Right renal cortex interstitium (tissue), 3 donors: ENCODE data around the gene C1QTNF1. TPM values are rescaled to one million over a fixed set of nuclear protein-coding genes. Genes with fewer than 3 reads are reported as not detected.

Experiments
- DNase-seq, 3 donors: peaks; one replicate each; pipeline ENCODE4 v3.0.0-alpha.2; 2013; ENCODE audit warnings: low read depth in 3 of 3, low spot score in 2 of 3
- polyA plus RNA-seq, 3 donors: library from polyadenylated mRNA; unstranded; fragments of 120-200 nt; gene quantifications; one replicate each; pipeline ENCODE4 v1.2.1, GENCODE V29; 2013; ENCODE audit not compliant: insufficient read length in 3 of 3

Gene C1QTNF1
- polyA plus RNA-seq, 3 donors = 1.5 to 2.7 (median 2.5) TPM

- no peak for DNase-seq
Observed at GRCh38 chr17:79050551-79050950, 26.6 kb downstream of the C1QTNF1 start.

DNA sequence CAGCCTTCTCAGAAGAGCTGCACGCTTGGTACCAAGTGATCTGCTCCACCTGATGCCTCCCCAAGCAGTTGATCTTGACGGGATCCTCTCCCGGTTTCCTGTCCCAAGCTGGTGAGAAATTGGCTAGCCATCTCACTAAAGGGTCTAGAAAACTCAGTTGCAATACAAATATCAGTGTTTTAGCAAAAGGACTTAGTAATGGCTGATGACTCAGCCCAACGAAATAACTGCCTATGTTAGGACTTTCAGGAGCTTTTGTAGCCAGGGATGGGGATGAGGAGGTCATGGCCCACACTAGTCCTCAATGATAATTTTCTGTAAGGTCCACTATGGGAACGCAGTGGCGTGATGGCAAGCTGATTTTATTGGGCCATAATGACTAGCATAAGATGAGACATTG, 27.3 kb downstream of the C1QTNF1 start:
- DNase-seq = no peak

GRCh38 chr17:79052131-79052530, 28.2 kb downstream of the C1QTNF1 start:
- DNase-seq = no peak

DNA sequence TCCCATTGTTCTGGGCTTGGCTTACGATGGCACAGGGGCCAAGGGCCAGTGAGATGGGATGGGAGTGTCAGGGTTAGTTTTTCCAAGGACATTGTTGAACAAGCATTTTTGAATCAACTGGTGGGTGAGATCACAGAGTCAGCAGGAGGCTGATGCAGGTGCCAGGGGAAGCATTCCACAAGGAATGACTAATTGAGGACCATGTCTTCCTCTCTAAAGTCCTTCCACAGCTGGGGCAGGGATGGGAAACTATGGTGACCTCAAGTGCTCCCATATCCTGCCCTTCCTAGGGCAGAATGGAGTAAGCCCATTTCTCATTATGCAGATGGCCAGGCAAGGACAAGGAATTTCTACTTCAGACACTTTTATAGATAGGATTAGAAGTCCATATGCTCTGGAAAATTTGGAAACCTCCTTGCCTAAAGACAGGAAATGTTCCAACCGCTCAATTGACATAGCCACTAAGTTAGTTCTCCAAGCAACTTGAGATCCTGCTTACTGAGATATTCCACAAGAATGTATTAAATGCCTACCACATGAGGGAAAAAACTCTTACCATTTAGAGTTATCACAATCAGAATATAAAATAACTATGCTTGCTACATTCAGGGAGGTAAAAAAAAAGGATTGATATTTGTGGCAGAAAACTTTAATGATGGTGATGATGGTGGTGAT, 29.4 kb downstream of the C1QTNF1 start:
- DNase-seq = no peak

DNA sequence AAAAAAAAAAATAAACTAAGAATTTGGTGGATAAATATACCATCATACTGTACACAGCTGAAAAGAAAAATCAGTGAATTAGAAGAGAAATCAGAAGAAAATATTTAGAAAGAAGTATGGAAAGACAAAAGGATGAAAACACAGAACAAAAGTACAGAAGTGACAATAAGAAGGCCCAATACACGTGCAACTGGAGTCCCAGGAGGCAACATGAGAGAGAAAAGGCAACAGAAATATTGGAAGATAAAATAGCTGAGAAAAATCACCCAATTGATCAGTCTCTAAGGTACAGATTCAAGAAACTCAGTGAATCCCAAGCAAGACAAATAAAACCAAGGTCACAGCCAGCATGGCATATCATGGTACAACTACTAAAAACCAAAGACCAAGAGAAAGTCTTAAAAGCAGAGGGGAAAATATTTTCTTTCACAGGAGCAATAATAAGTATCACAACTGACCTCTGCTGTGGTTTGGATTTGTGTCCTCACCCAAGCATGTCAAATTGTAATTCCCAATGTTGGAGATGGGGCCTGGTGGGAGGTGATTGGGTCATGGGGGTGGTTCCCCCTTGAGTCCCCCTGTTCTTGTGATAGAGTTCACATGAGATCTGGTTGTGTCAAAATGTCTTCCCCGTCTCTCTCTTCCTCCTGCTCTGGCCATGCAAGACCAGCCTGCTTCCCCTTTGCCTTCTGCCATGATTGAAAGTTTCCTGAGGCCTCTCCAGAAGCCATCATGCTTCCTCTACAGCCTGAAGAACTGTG, 30.4 kb downstream of the C1QTNF1 start:
- no peak for DNase-seq

DNA sequence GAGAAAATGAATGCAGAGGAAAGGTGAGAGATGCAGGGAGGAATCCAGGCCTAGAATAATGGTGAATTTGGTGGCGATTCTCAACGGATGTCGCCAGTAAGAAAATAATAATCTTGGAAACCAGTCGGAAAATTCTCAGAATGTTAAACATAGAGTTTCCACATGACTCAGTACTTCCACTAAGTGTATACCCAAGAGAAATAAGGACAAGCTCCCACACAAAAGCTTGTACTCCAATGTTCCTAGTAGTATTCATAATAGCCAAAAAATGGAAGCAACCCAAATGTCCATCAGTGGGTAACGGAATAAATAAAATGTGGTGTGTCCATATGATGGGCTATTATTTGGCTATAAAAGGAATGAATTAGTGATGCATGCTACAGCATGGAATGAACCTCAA, 31.2 kb downstream of the C1QTNF1 start:
- DNase-seq = no peak

- no peak for DNase-seq
Observed at GRCh38 chr17:79057737-79058385, 33.9 kb downstream of the C1QTNF1 start.

- DNase-seq = no peak
Observed at GRCh38 chr17:79062691-79063090, 38.7 kb downstream of the C1QTNF1 start.

GRCh38 chr17:79064026-79064425, 40.1 kb downstream of the C1QTNF1 start:
- no peak for DNase-seq

GRCh38 chr17:79065105-79065670, 41.2 kb downstream of the C1QTNF1 start:
- no peak for DNase-seq

DNA sequence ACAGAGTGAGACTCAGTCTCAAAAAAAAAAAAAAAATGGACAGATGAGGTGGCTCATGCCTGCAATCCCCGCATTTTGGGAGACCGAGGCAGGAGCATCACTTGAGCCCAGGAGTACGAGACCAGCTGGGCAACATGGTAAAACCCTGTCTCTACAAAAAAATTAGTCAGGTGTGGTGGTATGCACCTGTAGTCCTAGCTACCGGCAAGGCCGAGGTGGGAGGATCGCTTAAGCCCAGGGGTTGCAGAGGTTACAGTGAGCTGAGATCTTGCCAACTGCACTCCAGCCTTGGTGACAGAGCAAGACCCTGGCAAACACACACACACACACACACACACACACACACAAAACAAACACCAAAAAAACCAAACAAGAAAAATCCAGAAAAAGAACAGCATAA, 43.0 kb downstream of the C1QTNF1 start:
- no peak for DNase-seq

DNA sequence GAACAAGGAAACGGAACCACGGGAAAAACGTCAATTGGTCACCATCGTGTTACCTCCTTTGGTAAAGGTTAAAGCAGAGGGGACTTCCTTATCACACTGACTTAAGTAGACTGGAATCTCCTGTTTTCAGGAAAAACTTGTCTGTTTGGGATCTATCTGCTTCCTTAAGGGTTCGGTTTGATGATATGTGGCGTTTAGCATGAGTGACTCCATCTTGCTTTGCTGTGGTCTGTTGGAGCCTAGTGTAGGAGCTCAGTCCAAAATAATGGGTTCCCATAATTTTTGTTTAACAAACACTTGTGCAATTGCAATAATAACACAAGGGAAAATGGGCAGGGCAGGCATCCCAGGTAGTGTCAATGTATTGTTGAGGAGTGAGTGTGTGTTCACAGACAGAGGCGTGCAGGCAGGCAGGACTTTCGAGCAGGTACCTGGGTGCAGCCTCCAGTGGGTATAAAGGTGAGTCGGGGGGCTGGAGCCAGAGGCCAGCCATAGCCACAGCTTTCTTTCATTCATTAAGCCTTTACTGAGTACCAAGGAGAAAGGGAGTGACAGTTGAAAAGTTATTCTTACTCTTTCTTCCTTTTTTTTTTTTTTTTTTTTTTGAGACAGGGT, 46.4 kb downstream of the C1QTNF1 start:
- no peak for DNase-seq

DNA sequence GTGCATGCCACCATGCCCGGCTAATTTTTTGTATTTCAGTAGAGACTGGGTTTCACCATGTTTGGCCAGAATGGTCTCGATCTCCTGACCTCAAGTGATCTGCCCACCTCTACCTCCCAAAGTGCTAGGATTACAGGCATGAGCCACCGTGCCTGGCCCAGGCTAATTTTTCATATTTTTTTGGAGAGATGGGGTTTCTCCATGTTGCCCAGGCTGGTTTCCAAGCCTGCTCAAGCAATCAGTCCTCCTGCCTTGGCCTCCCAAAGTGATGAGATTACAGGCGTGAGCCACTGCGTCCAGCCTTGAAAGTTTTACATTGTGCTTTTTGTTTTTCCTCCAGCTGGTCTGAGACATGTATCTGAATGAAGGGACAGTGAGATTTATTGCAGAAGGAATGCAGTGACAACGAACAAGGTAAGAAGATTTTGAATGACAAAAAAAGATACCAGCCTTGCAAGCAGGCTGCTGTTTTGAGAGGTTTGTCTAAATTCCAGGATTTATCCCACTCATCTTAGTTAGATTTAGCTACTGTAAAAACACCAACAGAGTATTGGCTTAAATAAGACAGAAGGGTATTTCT, 47.3 kb downstream of the C1QTNF1 start:
- no peak for DNase-seq

DNA sequence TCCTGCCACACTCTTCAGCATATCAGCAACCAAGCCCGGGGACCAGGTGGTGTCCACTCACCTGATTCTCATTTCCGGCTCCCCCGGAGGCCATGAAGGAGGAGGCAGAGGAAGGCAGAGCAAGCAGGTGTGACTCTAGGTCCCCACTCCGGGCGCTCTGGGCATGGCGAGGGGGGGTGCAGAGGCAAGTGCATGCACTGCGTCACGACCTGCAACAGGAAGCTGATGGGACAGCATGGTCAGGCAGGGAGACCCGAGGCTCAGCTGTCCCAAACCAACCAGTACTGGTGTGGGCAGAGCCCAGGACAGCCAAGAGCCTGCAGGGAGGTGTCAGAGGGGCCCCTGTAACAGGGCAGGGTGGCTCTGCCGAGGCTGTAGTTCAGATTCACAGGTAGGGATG, 48.6 kb downstream of the C1QTNF1 start:
- no peak for DNase-seq

- DNase-seq = no peak
Observed at GRCh38 chr17:79073016-79073705, 49.2 kb downstream of the C1QTNF1 start.

- no peak for DNase-seq
Observed at GRCh38 chr17:79073706-79074088, 49.7 kb downstream of the C1QTNF1 start.

DNA sequence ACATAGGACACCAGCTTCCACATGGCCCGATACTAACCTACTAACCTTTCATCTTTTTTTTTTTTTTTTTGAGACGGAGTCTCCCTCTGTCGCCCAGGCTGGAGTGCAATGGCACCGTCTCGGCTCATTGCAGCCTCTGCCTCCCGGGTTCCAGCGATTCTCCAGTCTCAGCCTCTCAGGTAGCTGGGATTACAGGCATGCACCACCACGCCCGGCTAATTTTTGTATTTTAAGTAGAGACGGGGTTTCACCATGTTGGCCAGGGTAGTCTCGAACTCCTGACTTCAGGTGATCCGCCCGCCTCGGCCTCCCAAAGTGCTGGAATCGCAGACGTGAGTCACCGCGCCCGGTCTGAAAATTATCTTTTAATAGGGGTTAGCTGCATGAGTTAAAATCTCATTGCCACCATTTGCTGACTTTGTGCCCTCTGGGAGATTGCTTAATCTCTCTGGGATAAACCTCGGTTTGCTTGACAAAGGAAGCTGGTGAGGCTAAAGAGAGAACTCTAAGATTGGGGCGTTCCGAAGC, 50.2 kb downstream of the C1QTNF1 start:
- DNase-seq = peak in 1 of 3 donors; percentile 36

DNA sequence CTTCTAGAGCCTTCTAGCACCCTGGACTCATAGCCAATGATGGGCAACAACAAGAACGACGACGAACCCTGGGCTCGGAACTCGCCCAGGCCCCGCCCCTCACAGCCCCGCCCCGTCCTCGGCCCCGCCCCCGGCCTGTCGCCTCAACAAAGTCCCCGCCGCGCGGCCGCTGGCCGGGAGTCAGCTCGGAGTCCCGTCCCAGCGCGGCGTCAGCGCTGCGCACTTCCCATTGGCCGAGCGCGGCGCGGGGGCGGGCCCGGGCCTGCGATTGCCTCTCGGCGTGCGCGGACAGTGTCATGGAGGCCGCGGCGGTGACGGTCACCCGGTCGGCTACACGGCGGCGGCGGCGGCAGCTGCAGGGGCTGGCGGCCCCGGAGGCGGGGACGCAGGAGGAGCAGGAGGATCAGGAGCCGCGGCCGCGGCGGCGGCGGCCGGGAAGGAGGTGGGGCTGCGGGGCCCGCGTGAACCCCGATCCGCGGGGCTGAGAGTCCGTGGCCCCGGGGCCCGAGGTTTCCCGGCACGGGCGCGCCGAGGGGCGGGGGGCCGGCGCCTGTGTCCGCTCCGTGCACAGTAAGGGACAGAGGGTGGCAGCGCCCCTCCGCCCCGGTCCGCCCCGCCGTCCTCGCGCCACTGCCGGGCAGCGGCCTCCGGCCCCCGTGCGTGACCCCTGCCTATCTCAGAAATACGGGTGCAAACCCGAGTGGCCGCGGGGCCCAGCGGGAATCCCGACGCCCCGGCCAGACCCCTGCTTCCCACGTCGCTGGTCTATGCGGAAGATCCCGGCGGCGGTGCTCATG, 50.9 kb downstream of the C1QTNF1 start, which contains the start of gene ENGASE:
TSS of gene ENGASE (plus strand) at position 176 of the 797 bp plus-strand sequence. CDS start at position 297, 121 bp downstream.
- peak; percentile 66 to 86 (median 85) for DNase-seq

DNA sequence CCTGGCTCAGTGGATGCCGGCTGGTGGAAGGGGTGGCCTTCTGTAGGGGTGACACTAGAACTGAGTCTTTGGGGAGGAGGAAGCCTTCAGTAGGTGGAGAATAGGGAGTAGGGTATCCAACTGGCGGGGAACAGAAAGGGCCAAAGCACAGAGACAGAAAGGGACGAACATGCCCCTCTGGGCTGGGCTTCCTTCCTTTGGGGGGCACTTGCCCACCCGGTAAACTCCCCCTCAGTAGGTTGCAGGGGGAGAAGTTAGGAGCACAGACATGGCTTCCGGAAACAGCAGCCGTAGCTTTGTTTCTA, 51.4 kb downstream of the C1QTNF1 start:
- no peak for DNase-seq
